Measurements from ENCODE around the gene SCLY. TPM values are rescaled to one million over a fixed set of nuclear protein-coding genes. Genes with fewer than 3 reads are reported as not detected.

SCLY gene
- total and polyA plus RNA-seq, 4 donors = 13.9 to 27.0 (median 19.3) TPM

DNA sequence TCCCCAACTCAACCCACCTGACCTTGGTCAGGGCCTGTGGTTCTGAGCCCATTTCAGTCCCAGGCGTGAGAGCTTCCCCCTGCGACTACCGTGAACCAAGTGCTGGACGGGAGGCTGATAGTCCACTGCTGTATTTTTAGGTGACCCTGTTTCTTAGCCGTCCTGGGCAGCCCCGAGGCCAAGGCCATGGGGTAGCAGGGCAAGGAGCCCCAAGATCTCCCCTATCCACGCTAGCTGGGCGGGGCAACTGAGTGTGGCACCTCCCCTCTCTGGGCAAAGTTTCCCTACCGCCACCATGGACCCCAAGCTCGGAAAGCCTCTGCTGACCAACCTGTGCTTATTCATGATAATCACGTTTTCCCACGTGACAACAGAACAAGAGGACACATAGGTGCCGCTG is 77.1 kb downstream of the SCLY start:
- Histone ChIP-seq H3K9me3 (ENCODE audit: control insufficient read depth, insufficient read depth, low read length) (no peaks in the 10 kb centered on the region), H3K4me1 (ENCODE audit: control insufficient read depth, insufficient read depth, low read length) (no peaks in the 10 kb centered on the region), H3K27ac (ENCODE audit: low read depth, low read length) (no peak overlapping the region), H3K4me3 (ENCODE audit: low read depth, low read length) (no peak overlapping the region), H3K36me3 (ENCODE audit: control insufficient read depth, insufficient read depth, low read length) (peaks cover 9% of the 10 kb centered on the region), H3K27me3 (ENCODE audit: control insufficient read depth, insufficient read depth, low read length) (no peaks in the 10 kb centered on the region)
- no peak for DNase-seq (ENCODE audit: low read depth in 4 of 6, low spot score in 6 of 6)
- 94% methylated on average over 13 of the region's 13 CpGs for WGBS (ENCODE audit: insufficient coverage)

DNA sequence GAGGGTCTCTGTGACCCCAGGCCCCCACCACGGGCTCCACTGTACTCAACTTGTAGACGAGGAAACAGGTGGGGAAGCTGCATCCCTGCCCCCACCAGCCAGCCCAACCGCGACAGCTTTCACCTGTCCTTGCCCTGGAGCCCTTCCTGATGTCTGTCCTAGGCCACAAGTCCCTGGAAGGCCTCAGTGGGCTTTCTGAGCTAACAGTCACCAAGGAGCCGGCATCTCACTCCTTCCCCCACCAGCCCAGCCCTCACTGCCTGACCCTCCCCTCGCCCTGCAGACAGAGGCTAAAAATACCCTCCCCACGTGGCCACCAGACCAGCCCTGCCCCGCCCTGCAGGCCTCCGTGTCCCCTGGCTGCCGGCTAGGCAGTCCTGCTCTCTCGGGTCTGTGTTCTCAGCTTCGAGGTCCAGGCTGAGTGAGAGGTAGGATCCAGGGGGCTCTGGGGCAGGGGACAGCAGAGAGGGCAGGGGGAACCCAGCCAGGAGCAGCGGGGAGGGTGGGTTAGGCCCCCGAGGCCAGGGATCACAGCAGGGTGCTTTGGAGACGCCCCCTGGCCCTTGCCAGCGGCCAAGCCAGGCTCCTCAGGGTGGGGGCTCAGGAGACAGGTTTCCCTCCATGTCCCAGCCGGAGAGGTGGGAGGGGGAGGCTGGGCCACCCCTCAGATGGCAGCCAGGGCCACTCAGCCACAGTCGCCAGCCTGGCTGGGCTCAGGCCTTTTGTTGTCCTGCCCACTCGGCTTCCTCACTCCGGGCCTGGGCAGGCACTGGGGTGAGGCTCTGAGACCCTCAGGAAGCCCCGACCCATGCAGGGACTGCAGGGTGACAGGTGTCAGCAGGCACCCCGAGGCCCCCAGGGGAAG is 77.8 kb downstream of the SCLY start, which contains the start of gene KLHL30:
Gene KLHL30, plus strand, starts transcription at position 338 of the 865 bp plus-strand sequence. CDS start 2,087 bp downstream, outside the sequence.
- Histone ChIP-seq H3K4me3 (ENCODE audit: low read depth, low read length) (no peak within 1 kb of the TSS), H3K4me1 (ENCODE audit: control insufficient read depth, insufficient read depth, low read length) (peaks cover 3% of the 10 kb centered on the region), H3K9me3 (ENCODE audit: control insufficient read depth, insufficient read depth, low read length) (no peaks in the 10 kb centered on the region), H3K27me3 (ENCODE audit: control insufficient read depth, insufficient read depth, low read length) (no peaks in the 10 kb centered on the region), H3K36me3 (ENCODE audit: control insufficient read depth, insufficient read depth, low read length) (peaks cover 9% of the 10 kb centered on the region), H3K27ac (ENCODE audit: low read depth, low read length) (no peak within 1 kb of the TSS)
- DNase-seq (ENCODE audit: low read depth in 4 of 6, low spot score in 6 of 6) = no peak
- WGBS (ENCODE audit: insufficient coverage) = 75% methylated on average over 19 of the region's 22 CpGs

DNA sequence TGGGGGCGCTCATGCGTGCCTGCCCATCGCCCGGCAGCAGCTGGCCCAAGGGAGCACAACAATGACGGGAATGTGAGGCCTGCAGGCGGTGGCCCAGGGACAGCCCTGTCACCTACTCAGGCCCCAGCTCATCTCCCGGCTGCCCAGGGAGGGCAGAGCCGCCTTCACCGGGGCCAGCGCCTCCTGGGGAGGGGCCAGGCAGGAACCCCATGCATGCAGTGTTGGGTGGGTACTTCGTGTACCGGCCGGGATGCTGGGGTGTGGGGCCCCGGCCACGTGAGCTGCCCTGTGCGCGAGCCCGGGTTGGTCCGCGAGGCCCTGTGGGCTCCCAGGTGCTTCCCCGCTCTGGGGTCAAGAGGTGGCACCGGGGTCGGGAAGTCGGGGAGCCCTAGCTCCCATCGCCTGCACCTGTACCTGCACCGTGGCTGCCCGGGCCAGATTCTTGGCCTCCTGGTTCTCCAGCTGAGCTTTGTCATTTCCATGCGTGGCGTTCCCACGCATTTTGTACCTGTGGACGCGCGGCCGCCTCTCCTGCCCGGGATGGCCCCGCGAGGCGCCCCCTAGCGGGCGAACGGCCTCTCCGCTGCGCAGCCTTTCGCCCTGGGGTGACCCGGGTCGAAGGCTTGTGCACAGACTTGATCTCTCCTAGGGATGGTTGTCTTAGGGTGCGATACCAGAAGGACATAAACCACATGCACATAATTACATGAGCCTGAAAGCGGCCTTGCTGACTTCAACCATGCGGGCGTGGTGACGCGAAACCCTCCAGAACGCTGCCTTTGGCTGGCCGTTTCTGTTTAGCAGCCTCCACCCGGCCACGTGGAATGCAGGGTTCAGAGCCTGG is 78.6 kb downstream of the SCLY start:
- H3K36me3 ChIP-seq (ENCODE audit: control insufficient read depth, insufficient read depth, low read length) = peaks cover 9% of the 10 kb centered on the region
- no peaks in the 10 kb centered on the region for H3K9me3 ChIP-seq (ENCODE audit: control insufficient read depth, insufficient read depth, low read length)
- no peak overlapping the region for H3K4me3 ChIP-seq (ENCODE audit: low read depth, low read length)
- H3K27me3 ChIP-seq (ENCODE audit: control insufficient read depth, insufficient read depth, low read length) = no peaks in the 10 kb centered on the region
- H3K4me1 ChIP-seq (ENCODE audit: control insufficient read depth, insufficient read depth, low read length) = peaks cover 6% of the 10 kb centered on the region
- no peak overlapping the region for H3K27ac ChIP-seq (ENCODE audit: low read depth, low read length)
- WGBS (ENCODE audit: insufficient coverage) = 60% methylated on average over 56 of the region's 56 CpGs
- no peak for DNase-seq (ENCODE audit: low read depth in 4 of 6, low spot score in 6 of 6)

DNA sequence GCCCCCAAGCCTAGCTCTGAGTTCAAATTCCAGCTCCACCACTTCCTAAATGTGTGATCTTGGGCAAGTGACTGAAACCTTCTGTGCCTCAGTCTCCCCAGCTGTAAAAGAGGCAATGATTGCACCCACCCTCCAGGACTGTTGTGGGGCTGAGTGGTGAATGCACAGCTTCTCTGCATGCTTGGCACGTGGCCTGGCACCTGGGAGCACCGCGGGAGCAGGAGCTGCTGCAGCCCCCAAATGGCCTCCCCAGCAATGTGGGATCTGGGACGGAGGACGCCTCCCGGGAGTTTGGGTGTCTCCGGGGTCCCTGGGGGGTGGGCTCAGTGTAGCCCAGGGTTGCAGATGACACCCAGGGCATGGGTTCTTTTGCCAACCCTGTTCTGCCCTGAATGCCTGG is 79.2 kb downstream of the SCLY start:
- Histone ChIP-seq H3K4me1 (ENCODE audit: control insufficient read depth, insufficient read depth, low read length) (peaks cover 6% of the 10 kb centered on the region), H3K36me3 (ENCODE audit: control insufficient read depth, insufficient read depth, low read length) (peaks cover 9% of the 10 kb centered on the region), H3K4me3 (ENCODE audit: low read depth, low read length) (no peak overlapping the region), H3K27me3 (ENCODE audit: control insufficient read depth, insufficient read depth, low read length) (no peaks in the 10 kb centered on the region), H3K9me3 (ENCODE audit: control insufficient read depth, insufficient read depth, low read length) (no peaks in the 10 kb centered on the region), H3K27ac (ENCODE audit: low read depth, low read length) (no peak overlapping the region)
- no peak for DNase-seq (ENCODE audit: low read depth in 4 of 6, low spot score in 6 of 6)
- 86% methylated on average over 7 of the region's 7 CpGs for WGBS (ENCODE audit: insufficient coverage)

DNA sequence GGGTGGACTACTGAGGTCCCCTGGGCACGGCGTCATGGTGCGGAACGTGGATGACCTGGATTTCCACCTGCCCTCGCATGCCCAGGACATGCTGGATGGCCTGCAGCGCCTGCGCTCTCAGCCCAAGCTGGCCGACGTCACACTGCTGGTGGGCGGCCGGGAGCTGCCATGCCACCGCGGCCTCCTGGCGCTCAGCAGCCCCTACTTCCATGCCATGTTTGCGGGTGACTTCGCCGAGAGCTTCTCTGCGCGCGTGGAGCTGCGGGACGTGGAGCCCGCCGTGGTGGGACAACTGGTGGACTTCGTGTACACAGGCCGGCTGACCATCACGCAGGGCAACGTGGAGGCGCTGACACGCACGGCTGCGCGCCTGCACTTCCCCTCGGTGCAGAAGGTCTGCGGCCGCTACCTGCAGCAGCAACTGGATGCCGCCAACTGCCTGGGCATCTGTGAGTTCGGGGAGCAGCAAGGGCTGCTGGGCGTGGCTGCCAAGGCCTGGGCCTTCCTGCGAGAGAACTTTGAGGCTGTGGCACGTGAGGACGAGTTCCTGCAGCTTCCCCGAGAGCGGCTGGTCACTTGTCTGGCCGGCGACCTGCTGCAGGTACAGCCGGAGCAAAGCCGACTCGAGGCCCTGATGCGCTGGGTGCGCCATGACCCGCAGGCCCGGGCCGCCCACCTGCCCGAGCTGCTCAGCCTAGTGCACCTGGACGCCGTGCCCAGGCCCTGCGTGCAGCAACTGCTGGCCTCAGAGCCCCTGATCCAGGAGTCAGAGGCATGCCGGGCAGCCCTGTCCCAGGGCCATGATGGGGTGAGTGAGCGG is 80.1 kb downstream of the SCLY start:
- H3K36me3 ChIP-seq (ENCODE audit: control insufficient read depth, insufficient read depth, low read length) = peaks cover 9% of the 10 kb centered on the region
- DNase-seq (ENCODE audit: low read depth in 4 of 6, low spot score in 6 of 6) = no peak
- H3K4me1 ChIP-seq (ENCODE audit: control insufficient read depth, insufficient read depth, low read length) = peaks cover 6% of the 10 kb centered on the region
- no peak overlapping the region for H3K27ac ChIP-seq (ENCODE audit: low read depth, low read length)
- WGBS (ENCODE audit: insufficient coverage) = 91% methylated on average over 60 of the region's 60 CpGs
- H3K9me3 ChIP-seq (ENCODE audit: control insufficient read depth, insufficient read depth, low read length) = no peaks in the 10 kb centered on the region
- no peaks in the 10 kb centered on the region for H3K27me3 ChIP-seq (ENCODE audit: control insufficient read depth, insufficient read depth, low read length)
- H3K4me3 ChIP-seq (ENCODE audit: low read depth, low read length) = no peak overlapping the region

DNA sequence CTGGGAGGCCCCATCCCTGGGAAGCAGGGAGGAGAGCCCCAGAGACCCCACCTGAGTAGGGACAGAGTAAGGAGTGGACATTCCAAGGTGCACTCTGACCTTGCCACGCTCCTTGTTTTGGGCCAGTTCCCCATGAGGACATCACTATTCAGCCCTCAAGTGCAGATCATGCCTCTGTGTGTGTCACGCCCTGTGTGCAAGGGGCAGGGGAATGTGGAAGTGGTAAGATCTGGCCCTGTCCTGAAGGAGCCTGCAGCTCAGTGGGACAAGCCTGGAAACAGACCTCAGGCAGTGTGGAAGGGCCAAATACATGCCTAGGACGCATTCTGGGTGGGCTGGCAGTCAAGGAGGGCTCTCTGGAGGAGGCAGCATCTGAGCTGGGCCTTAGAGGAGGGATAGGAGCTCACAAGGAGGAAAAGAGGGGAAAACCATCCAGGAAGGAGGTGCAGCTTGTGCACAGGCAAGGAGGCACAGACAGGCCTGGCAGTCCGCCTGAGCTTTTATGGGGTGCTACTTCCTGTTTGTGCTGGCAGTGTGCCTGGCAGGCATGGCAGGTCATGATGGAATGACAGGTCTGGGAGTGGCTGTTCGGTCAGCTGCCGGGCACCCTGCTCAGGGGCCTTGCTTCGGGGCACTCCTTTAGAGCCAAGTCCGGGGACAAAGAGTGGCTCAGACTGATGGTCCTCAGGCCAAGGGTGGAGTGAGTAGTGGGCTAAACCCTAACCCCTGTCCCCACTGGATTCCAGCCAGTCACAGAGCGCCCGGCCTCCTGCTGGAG is 80.9 kb downstream of the SCLY start:
- 71% methylated on average over 10 of the region's 10 CpGs for WGBS (ENCODE audit: insufficient coverage)
- Histone ChIP-seq H3K27ac (ENCODE audit: low read depth, low read length) (no peak overlapping the region), H3K4me1 (ENCODE audit: control insufficient read depth, insufficient read depth, low read length) (peaks cover 6% of the 10 kb centered on the region), H3K27me3 (ENCODE audit: control insufficient read depth, insufficient read depth, low read length) (no peaks in the 10 kb centered on the region), H3K9me3 (ENCODE audit: control insufficient read depth, insufficient read depth, low read length) (no peaks in the 10 kb centered on the region), H3K36me3 (ENCODE audit: control insufficient read depth, insufficient read depth, low read length) (peaks cover 9% of the 10 kb centered on the region), H3K4me3 (ENCODE audit: low read depth, low read length) (no peak overlapping the region)
- DNase-seq (ENCODE audit: low read depth in 4 of 6, low spot score in 6 of 6) = no peak

DNA sequence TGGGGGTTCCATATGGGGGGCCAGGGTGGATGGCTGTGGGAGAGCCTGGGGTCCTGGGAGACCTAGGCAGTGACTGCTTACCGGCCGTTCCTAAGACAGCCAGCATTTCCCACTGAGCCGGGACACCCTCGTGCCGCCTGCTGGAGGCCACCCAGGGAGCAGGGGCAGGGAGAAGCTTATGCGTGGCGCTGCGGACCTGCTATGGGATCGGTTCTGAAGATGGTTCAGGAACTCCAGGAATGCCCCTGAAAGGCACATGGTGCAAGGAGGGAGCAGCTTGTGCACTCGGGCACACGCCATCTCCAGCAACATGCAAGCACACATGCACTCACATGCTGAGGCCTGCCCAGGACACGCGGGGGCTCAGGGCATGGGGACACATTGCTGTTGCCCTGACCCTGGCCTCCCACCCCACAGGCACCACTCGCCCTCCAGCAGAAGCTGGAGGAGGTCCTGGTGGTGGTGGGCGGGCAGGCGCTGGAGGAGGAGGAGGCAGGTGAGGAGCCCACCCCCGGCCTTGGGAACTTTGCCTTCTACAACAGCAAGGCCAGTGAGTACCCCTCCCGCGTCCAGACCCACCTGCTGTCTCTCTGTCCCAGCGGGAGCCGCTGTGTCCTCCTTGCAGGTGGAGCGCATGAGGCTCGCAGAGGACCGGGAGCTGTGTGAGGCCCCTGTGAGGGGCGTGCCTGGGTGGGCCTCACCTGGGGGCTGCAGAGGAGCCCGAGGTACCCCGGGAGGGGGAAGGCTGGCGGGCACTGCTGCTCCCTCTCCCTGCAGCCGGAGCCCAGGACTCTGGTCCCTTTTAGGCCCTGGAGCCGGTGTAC is 81.8 kb downstream of the SCLY start:
- Histone ChIP-seq H3K9me3 (ENCODE audit: control insufficient read depth, insufficient read depth, low read length) (no peaks in the 10 kb centered on the region), H3K27ac (ENCODE audit: low read depth, low read length) (no peak overlapping the region), H3K4me3 (ENCODE audit: low read depth, low read length) (no peak overlapping the region), H3K36me3 (ENCODE audit: control insufficient read depth, insufficient read depth, low read length) (peaks cover 9% of the 10 kb centered on the region), H3K27me3 (ENCODE audit: control insufficient read depth, insufficient read depth, low read length) (no peaks in the 10 kb centered on the region), H3K4me1 (ENCODE audit: control insufficient read depth, insufficient read depth, low read length) (peaks cover 6% of the 10 kb centered on the region)
- no peak for DNase-seq (ENCODE audit: low read depth in 4 of 6, low spot score in 6 of 6)
- 81% methylated on average over 30 of the region's 30 CpGs for WGBS (ENCODE audit: insufficient coverage)

DNA sequence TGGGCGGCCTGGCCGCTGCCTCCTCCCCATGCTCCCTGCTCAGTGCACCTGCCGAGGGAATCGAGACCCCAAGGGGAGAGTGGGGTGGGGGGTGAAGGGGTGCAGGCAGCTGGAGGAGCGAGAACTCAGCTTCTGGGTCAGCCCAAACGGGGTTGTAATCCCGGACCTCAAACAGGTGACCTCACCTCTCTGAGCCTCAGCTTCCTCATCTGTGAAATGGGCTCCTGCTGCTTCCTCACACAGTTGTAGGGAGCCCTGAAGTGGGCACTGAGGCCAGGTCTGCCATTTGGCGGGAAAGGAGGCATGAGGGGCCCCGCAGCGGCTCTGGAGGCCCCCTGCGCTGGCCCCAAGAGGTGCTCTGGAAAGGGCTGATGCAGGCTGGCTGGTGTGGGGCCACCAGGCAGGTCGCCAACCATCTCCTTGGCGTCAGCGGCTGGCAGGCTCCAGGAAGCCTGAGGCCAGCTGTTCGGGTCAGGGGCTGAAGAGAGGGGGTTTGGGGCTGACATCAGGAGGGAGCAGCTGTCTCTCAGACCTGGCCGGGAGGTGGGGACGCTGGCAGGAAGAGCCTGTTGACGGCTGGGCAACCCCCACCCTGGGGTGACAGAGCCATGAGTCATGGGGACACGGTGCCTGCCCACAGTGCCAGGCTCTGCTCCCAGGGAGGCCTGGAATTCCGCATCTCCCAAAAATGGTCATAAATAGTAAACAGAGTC is 82.6 kb downstream of the SCLY start:
- Histone ChIP-seq H3K9me3 (ENCODE audit: control insufficient read depth, insufficient read depth, low read length) (no peaks in the 10 kb centered on the region), H3K4me3 (ENCODE audit: low read depth, low read length) (no peak overlapping the region), H3K4me1 (ENCODE audit: control insufficient read depth, insufficient read depth, low read length) (peaks cover 6% of the 10 kb centered on the region), H3K27me3 (ENCODE audit: control insufficient read depth, insufficient read depth, low read length) (no peaks in the 10 kb centered on the region), H3K36me3 (ENCODE audit: control insufficient read depth, insufficient read depth, low read length) (peaks cover 9% of the 10 kb centered on the region), H3K27ac (ENCODE audit: low read depth, low read length) (no peak overlapping the region)
- DNase-seq (ENCODE audit: low read depth in 4 of 6, low spot score in 6 of 6) = no peak
- 75% methylated on average over 16 of the region's 20 CpGs for WGBS (ENCODE audit: insufficient coverage)
